ENCODE results near the gene CRPPA. TPM values are rescaled to one million over a fixed set of nuclear protein-coding genes. Genes with fewer than 3 reads are reported as not detected.

Gene CRPPA
- total RNA-seq, 1 experiment from 2014 or later, result 1.6 TPM

GRCh38 chr7:16419126-16419525, 2.2 kb downstream of the CRPPA start:
- H2AFZ ChIP-seq (ENCODE audit: low read depth, low read length, poor library complexity, severe bottlenecking), result no peak overlapping the region
- CTCF ChIA-PET, result interaction anchor here (1.4 kb wide), 1 partner anchor 13 kb away, joined by 3 read pairs; no protein-coding TSS in a partner anchor
- no peaks in the 10 kb centered on the region for H3K79me2 ChIP-seq (ENCODE audit: insufficient read depth, low read length)
- H3K4me3 ChIP-seq (replicated peaks in 1 of 2; ENCODE audit: low read depth in 1 of 2, low read length in 2 of 2), result no peak overlapping the region
- H3K9me2 ChIP-seq (ENCODE audit: insufficient read depth), result no peaks in the 10 kb centered on the region
- no peaks in the 10 kb centered on the region for H3K36me3 ChIP-seq (ENCODE audit: control insufficient read depth in 1 of 2, insufficient read depth in 2 of 2, low read length in 2 of 2)
- H3K27ac ChIP-seq (ENCODE audit: low read depth, low read length), result no peak overlapping the region
- H3K4me1 ChIP-seq (ENCODE audit: control insufficient read depth in 1 of 2, insufficient read depth in 2 of 2, low read length in 2 of 2), result peaks cover 11 to 23% of the 10 kb centered on the region in 2 experiments
- H3K4me2 ChIP-seq (ENCODE audit: low read length), result no peak overlapping the region
- DNase-seq (ENCODE audit: low read depth, low spot score) (no peak), ATAC-seq (no peak)
- RAD21 ChIA-PET (ENCODE audit: low non-redundant PET in 1 of 2, low total read pairs in 2 of 2, uncharacterized antibody in 2 of 2, unreplicated experiment in 2 of 2), result no interaction called here
- POLR2A ChIA-PET, result no interaction called here
- H4K20me1 ChIP-seq (ENCODE audit: insufficient read depth), result no peaks in the 10 kb centered on the region
- intact Hi-C loops (cut with micrococcal nuclease), result no loop called here
- no TSS peak for BruUV-seq (replicated peaks)
- TF ChIP-seq EGR1 (IDR thresholded peaks at IDR 0.05; ENCODE audit: low read depth) (no peak), YY1 (IDR thresholded peaks at IDR 0.05; ENCODE audit: extremely low read depth, insufficient replicate concordance, low read depth, low read length) (no peak), SRF (IDR thresholded peaks at IDR 0.05; ENCODE audit: low read depth) (no peak), CEBPB (IDR thresholded peaks at IDR 0.05; ENCODE audit: low read depth) (no peak), REST (IDR thresholded peaks at IDR 0.05; ENCODE audit: low read depth) (no peak), CTCF (IDR thresholded peaks at IDR 0.05 in 2 of 3, conservative IDR thresholded peaks at IDR 0.05 in 1 of 3; ENCODE audit: borderline replicate concordance in 1 of 3, insufficient read depth in 1 of 3, low read depth in 2 of 3, low read length in 2 of 3) (no peak), ATF3 (IDR thresholded peaks at IDR 0.05) (no peak), TCF7L2 (IDR thresholded peaks at IDR 0.05; ENCODE audit: borderline replicate concordance, extremely low read depth, insufficient read depth, insufficient read length) (no peak), EZH2 (IDR thresholded peaks at IDR 0.05) (no peak), ELF1 (IDR thresholded peaks at IDR 0.05; ENCODE audit: borderline replicate concordance, low read depth) (no peak), SIN3A (IDR thresholded peaks at IDR 0.05; ENCODE audit: low read depth) (no peak)
- no peaks in the 10 kb centered on the region for H3K27me3 ChIP-seq (ENCODE audit: insufficient read depth, low read length)
- no peak overlapping the region for H3K9ac ChIP-seq (ENCODE audit: low read length)
- H3K9me3 ChIP-seq (ENCODE audit: control insufficient read depth in 1 of 2, insufficient read depth in 1 of 2, low read depth in 1 of 2, low read length in 2 of 2), result no peaks in the 10 kb centered on the region

Measured in HCT116 (cell line).